ENCODE results near the gene ZAP70. TPM values are rescaled to one million over a fixed set of nuclear protein-coding genes. Genes with fewer than 3 reads are reported as not detected.

Gene ZAP70
- polyA plus RNA-seq, 2 donors = 3.9 to 5.0 TPM

DNA sequence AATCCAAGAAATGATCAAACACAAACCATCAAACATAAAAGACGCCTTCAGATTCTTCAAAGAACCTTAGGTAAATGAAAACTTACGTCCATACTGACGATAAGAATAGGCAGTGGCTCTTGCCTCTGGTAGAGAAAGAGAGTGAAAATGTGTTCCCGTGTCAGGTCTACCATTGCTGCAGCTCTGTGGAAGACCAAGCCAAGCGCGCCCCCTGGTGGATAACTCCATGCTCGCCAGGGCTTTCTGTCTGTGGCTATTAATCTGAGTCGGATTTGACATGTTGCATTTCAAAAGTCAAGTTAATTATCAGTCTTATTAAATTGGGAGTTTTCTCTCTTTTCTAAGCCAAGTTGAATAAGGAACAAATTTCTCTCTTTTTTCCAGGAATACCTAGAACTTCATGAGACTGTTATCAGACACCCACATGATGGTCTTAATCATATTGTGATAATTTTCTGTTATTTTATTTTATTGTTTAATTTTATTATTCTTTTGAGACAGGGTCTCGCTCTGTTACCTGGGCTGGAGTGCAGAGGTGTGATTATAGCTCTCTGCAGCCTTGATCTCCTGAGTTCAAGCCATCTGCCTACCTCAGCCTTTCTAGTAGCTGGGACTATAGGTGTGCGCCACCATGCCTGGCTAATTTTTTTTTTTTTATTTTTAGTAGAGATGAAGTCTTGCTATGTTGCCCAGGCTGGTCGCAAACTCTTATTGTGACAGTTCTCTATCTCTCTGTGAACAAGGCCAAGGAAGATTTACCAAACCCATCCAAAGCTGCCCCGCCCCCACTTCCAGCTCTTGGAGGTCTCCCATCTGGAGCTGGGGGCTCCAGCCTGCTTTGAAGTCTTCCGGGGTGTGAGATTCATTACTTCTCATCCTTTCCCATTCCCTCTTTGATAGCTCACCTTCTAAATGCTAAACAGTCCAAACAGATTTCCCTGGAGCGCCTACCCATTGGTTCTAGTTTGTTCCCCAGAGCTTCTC, 15.8 kb upstream of the ZAP70 start:
- no peak overlapping the region for H3K4me3 ChIP-seq (ENCODE audit: low read depth in 1 of 2, low read length in 2 of 2)
- no peak overlapping the region for H3K27ac ChIP-seq (ENCODE audit: low read depth in 2 of 2, low read length in 1 of 2)
- 28 to 29% methylated on average over 14 of the region's 14 CpGs for WGBS, 2 donors
- no peaks in the 10 kb centered on the region for H3K4me1 ChIP-seq (ENCODE audit: control insufficient read depth in 2 of 2, insufficient read depth in 2 of 2, low read length in 1 of 2)
- H3K27me3 ChIP-seq (ENCODE audit: control insufficient read depth in 1 of 2, insufficient read depth in 2 of 2, low read length in 2 of 2) = no peaks in the 10 kb centered on the region
- no peaks in the 10 kb centered on the region for H3K36me3 ChIP-seq (ENCODE audit: control insufficient read depth in 2 of 2, insufficient read depth in 2 of 2, low read length in 1 of 2)
- H3K9me3 ChIP-seq (ENCODE audit: control insufficient read depth in 2 of 2, insufficient read depth in 1 of 2, low read depth in 1 of 2, low read length in 1 of 2) = no peaks in the 10 kb centered on the region

DNA sequence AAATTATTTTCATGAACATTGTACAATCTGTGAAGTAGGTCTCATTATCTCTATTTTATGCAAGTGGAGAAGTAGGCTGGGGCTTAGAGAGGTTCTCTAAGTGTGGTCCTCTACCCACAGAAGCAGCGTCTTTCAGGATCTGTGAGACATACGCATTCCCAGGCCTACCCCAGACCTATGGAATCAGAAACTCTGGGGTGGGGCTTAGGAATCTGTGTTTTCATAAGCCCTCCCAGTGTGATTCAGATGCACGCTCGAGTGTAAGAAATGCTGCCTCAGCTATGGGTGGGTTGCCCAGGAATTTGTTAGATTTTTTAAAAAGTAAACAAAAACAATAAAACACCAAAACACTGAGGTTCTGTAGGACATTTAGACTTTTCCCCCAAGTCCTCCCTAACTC, 14.8 kb upstream of the ZAP70 start:
- H3K36me3 ChIP-seq (ENCODE audit: control insufficient read depth in 2 of 2, insufficient read depth in 2 of 2, low read length in 1 of 2) = no peaks in the 10 kb centered on the region
- H3K4me3 ChIP-seq (ENCODE audit: low read depth in 1 of 2, low read length in 2 of 2) = no peak overlapping the region
- no peaks in the 10 kb centered on the region for H3K27me3 ChIP-seq (ENCODE audit: control insufficient read depth in 1 of 2, insufficient read depth in 2 of 2, low read length in 2 of 2)
- 85 to 91% methylated on average over 4 of the region's 4 CpGs for WGBS, 2 donors
- H3K27ac ChIP-seq (ENCODE audit: low read depth in 2 of 2, low read length in 1 of 2) = no peak overlapping the region
- no peaks in the 10 kb centered on the region for H3K9me3 ChIP-seq (ENCODE audit: control insufficient read depth in 2 of 2, insufficient read depth in 1 of 2, low read depth in 1 of 2, low read length in 1 of 2)
- no peaks in the 10 kb centered on the region for H3K4me1 ChIP-seq (ENCODE audit: control insufficient read depth in 2 of 2, insufficient read depth in 2 of 2, low read length in 1 of 2)

DNA sequence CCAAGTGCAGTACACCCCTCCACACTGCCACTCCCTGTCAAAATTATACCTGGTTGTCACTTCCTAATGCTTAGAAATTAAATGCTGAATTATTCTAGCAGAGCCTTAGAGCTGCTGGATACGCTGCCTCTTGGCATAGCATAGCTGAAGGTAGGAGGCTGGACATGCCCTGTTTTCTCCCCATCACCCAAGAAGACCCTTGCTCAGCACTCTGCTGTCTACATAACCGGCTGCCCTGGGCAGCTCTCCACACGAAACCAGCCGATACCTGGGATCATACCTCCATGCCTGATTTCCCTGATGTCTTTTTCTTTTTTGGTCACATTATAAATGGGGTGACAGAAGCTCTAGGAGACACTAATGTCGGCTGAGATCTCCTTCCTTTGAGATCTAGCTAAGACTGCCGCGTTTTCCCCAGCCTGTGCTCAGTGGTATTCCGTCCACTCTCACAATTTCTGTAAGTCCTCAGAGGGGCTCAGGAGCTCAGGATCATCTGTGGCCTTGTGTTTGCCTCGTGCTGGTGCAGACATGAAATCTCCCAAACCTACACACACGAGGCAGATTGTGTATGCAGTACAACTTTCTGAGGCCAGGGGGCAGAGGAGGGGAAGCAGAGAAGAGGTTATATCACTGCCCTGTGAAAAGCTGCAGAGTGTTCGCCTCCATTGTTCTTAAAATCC, 13.5 kb upstream of the ZAP70 start:
- no peak overlapping the region for H3K27ac ChIP-seq (ENCODE audit: low read depth in 2 of 2, low read length in 1 of 2)
- H3K4me3 ChIP-seq (ENCODE audit: low read depth in 1 of 2, low read length in 2 of 2) = no peak overlapping the region
- no peaks in the 10 kb centered on the region for H3K36me3 ChIP-seq (ENCODE audit: control insufficient read depth in 2 of 2, insufficient read depth in 2 of 2, low read length in 1 of 2)
- H3K27me3 ChIP-seq (ENCODE audit: control insufficient read depth in 1 of 2, insufficient read depth in 2 of 2, low read length in 2 of 2) = no peaks in the 10 kb centered on the region
- WGBS, 2 donors = 60 to 66% methylated on average over 11 of the region's 11 CpGs
- no peaks in the 10 kb centered on the region for H3K4me1 ChIP-seq (ENCODE audit: control insufficient read depth in 2 of 2, insufficient read depth in 2 of 2, low read length in 1 of 2)
- no peaks in the 10 kb centered on the region for H3K9me3 ChIP-seq (ENCODE audit: control insufficient read depth in 2 of 2, insufficient read depth in 1 of 2, low read depth in 1 of 2, low read length in 1 of 2)

DNA sequence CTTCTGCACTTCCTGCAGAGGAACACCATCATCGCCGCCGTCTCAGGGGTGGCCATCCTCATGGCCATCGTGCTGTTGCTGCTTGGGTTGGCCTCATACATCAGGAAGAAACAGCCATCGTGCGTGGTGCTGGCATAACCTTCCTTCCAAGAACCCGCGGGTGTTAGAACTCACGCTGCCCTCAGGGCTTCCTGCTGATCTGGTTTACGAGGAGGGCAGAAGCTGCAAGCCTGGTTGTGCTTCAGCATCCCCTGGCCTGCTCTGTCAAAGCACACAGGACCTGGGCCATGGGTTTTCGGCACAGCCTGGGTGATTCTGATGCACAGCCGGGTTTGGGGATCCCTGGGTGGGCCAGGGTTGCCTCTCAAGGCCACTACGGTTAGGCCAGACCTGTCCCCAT, 12.2 kb upstream of the ZAP70 start:
- no peaks in the 10 kb centered on the region for H3K36me3 ChIP-seq (ENCODE audit: control insufficient read depth in 2 of 2, insufficient read depth in 2 of 2, low read length in 1 of 2)
- no peak overlapping the region for H3K27ac ChIP-seq (ENCODE audit: low read depth in 2 of 2, low read length in 1 of 2)
- no peak overlapping the region for H3K4me3 ChIP-seq (ENCODE audit: low read depth in 1 of 2, low read length in 2 of 2)
- no peaks in the 10 kb centered on the region for H3K9me3 ChIP-seq (ENCODE audit: control insufficient read depth in 2 of 2, insufficient read depth in 1 of 2, low read depth in 1 of 2, low read length in 1 of 2)
- no peaks in the 10 kb centered on the region for H3K27me3 ChIP-seq (ENCODE audit: control insufficient read depth in 1 of 2, insufficient read depth in 2 of 2, low read length in 2 of 2)
- WGBS, 2 donors = 77 to 86% methylated on average over 13 of the region's 13 CpGs
- no peaks in the 10 kb centered on the region for H3K4me1 ChIP-seq (ENCODE audit: control insufficient read depth in 2 of 2, insufficient read depth in 2 of 2, low read length in 1 of 2)

DNA sequence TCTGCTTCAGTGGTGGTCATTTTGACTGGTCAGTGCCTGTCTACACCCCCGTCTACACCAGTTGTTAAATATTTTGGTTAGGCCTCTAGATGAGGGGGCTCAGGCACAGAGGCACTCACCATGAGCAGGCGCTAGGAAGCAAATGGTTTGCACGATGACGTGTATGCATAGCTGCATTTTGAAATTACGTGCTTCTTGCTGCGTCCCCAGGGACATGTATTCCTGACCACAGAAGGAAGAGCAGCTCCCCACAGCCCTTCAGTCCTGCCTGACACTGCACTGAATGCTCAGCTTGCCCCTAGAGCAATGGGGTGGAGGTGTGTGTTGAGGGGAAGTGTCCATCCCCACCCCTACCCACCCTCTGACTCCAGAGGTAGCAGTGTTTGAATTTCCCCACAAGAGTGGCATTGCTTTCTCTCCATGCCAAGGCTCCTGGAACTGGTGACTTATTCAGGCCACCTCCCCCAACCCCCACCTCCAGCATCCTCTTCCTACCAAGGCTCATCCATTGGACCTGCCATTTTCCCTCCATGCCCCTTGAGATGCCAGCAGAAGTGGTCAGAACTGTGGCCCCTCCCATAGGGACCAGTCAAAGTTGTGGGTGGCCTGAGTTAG, 11.4 kb upstream of the ZAP70 start:
- H3K36me3 ChIP-seq (ENCODE audit: control insufficient read depth in 2 of 2, insufficient read depth in 2 of 2, low read length in 1 of 2) = no peaks in the 10 kb centered on the region
- H3K9me3 ChIP-seq (ENCODE audit: control insufficient read depth in 2 of 2, insufficient read depth in 1 of 2, low read depth in 1 of 2, low read length in 1 of 2) = no peaks in the 10 kb centered on the region
- H3K27me3 ChIP-seq (ENCODE audit: control insufficient read depth in 1 of 2, insufficient read depth in 2 of 2, low read length in 2 of 2) = no peaks in the 10 kb centered on the region
- H3K27ac ChIP-seq (ENCODE audit: low read depth in 2 of 2, low read length in 1 of 2) = no peak overlapping the region
- 86 to 89% methylated on average over 6 of the region's 6 CpGs for WGBS, 2 donors
- no peak overlapping the region for H3K4me3 ChIP-seq (ENCODE audit: low read depth in 1 of 2, low read length in 2 of 2)
- H3K4me1 ChIP-seq (ENCODE audit: control insufficient read depth in 2 of 2, insufficient read depth in 2 of 2, low read length in 1 of 2) = no peaks in the 10 kb centered on the region

DNA sequence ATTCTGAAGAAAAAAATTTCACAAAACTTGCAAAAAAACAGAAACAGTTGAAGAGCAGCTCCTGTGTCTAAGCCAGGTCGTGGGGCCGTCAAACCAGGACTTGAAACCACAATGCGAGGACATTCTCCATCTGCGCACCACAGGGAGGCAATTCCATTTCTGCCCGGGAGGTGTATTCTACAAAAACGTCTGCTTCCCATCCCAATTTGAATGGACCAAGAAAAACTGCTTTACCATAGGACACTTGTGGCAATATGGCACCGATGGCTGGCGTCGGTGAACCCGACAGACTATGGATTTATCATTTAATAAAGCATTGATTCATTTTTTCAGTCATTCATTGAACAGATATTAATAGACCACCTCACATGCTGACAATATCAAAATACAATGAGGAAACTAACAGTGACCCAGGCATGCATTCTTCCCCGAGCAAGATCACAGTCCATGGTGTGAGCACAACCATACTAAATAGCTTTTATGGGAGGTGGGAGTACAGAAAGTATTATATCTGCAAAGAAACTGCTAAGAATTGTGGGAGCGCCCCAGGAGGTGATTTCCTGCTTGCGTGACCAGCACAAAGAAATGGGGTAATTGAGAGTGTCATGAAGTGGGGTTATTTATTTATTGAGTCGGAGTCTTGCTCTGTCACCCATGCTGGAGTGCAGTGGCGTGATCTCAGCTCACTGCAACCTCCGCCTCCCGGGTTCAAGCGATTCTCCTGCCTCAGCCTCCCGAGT, 10.5 kb upstream of the ZAP70 start:
- Histone ChIP-seq H3K36me3 (ENCODE audit: control insufficient read depth in 2 of 2, insufficient read depth in 2 of 2, low read length in 1 of 2) (no peaks in the 10 kb centered on the region), H3K4me1 (ENCODE audit: control insufficient read depth in 2 of 2, insufficient read depth in 2 of 2, low read length in 1 of 2) (no peaks in the 10 kb centered on the region), H3K27me3 (ENCODE audit: control insufficient read depth in 1 of 2, insufficient read depth in 2 of 2, low read length in 2 of 2) (no peaks in the 10 kb centered on the region), H3K9me3 (ENCODE audit: control insufficient read depth in 2 of 2, insufficient read depth in 1 of 2, low read depth in 1 of 2, low read length in 1 of 2) (no peaks in the 10 kb centered on the region), H3K4me3 (ENCODE audit: low read depth in 1 of 2, low read length in 2 of 2) (no peak overlapping the region), H3K27ac (ENCODE audit: low read depth in 2 of 2, low read length in 1 of 2) (no peak overlapping the region)
- 90 to 93% methylated on average over 17 to 19 of the region's 19 CpGs for WGBS, 2 donors

DNA sequence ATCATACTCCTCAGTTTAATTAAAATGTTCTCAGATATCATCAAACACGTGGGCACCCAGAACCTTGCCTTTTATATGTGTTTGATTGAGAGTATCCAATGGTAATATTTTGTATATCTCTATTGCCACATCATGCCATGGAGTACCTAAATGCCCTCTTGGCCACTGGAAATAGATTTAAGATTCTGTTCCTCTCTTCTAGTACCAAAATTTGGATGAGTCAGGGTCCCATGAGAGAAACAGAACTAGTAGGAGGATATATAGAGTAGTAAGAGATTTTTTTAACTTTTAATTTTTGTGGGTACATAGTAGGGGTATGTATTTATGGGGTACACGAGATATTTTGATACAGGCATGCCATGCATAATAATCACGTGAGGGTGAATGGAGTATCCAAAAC, 9.6 kb upstream of the ZAP70 start:
- Histone ChIP-seq H3K36me3 (ENCODE audit: control insufficient read depth in 2 of 2, insufficient read depth in 2 of 2, low read length in 1 of 2) (no peaks in the 10 kb centered on the region), H3K4me3 (ENCODE audit: low read depth in 1 of 2, low read length in 2 of 2) (no peak overlapping the region), H3K9me3 (ENCODE audit: control insufficient read depth in 2 of 2, insufficient read depth in 1 of 2, low read depth in 1 of 2, low read length in 1 of 2) (no peaks in the 10 kb centered on the region), H3K27me3 (ENCODE audit: control insufficient read depth in 1 of 2, insufficient read depth in 2 of 2, low read length in 2 of 2) (no peaks in the 10 kb centered on the region), H3K27ac (ENCODE audit: low read depth in 2 of 2, low read length in 1 of 2) (no peak overlapping the region), H3K4me1 (ENCODE audit: control insufficient read depth in 2 of 2, insufficient read depth in 2 of 2, low read length in 1 of 2) (no peaks in the 10 kb centered on the region)
- 69 to 79% methylated on average over 3 of the region's 3 CpGs for WGBS, 2 donors

DNA sequence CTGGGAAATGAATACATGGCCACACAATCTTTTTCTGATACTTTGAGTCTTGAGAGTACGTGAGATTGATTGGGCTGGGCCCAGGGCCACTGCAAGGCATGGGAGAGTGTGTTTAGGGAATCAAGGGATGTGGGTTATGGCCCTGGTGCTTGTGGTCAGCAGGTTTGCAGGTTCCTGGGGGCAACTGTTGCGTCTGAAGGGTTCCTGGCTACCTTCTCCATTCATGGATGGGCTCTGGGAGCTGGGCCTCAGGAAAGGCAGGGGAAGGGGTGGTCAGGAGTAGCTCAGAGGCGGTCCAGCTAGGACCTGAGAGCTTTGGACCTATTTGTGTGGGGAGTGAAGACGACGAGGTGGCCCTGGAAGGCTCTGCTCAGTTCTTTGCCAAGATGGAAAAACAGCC, 8.4 kb upstream of the ZAP70 start:
- Histone ChIP-seq H3K4me3 (ENCODE audit: low read depth in 1 of 2, low read length in 2 of 2) (no peak overlapping the region), H3K27me3 (ENCODE audit: control insufficient read depth in 1 of 2, insufficient read depth in 2 of 2, low read length in 2 of 2) (no peaks in the 10 kb centered on the region), H3K36me3 (ENCODE audit: control insufficient read depth in 2 of 2, insufficient read depth in 2 of 2, low read length in 1 of 2) (no peaks in the 10 kb centered on the region), H3K9me3 (ENCODE audit: control insufficient read depth in 2 of 2, insufficient read depth in 1 of 2, low read depth in 1 of 2, low read length in 1 of 2) (no peaks in the 10 kb centered on the region), H3K4me1 (ENCODE audit: control insufficient read depth in 2 of 2, insufficient read depth in 2 of 2, low read length in 1 of 2) (no peaks in the 10 kb centered on the region), H3K27ac (ENCODE audit: low read depth in 2 of 2, low read length in 1 of 2) (no peak overlapping the region)
- 92 to 93% methylated on average over 5 of the region's 5 CpGs for WGBS, 2 donors

DNA sequence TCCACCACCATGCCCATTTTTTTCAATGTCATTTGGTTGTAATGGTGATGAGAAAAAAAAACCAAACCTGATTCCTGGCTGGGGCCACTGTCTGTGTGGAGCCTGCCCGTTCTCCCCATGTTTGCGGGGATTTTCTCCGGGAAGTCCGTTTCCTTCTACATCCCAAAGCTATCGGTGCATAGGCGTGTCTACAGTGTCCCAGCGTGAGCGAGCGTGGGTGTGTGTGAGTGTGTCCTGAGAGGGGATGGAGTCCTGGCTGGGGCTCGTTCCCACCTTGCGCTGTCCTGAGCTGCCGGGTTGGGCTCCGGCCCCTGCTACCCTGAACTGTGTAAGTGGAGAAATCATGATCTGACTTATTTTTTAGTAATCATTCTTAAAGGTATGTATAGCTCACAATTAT, 7.3 kb upstream of the ZAP70 start:
- Histone ChIP-seq H3K36me3 (ENCODE audit: control insufficient read depth in 2 of 2, insufficient read depth in 2 of 2, low read length in 1 of 2) (no peaks in the 10 kb centered on the region), H3K4me3 (ENCODE audit: low read depth in 1 of 2, low read length in 2 of 2) (no peak overlapping the region), H3K27me3 (ENCODE audit: control insufficient read depth in 1 of 2, insufficient read depth in 2 of 2, low read length in 2 of 2) (no peaks in the 10 kb centered on the region), H3K9me3 (ENCODE audit: control insufficient read depth in 2 of 2, insufficient read depth in 1 of 2, low read depth in 1 of 2, low read length in 1 of 2) (no peaks in the 10 kb centered on the region), H3K27ac (ENCODE audit: low read depth in 2 of 2, low read length in 1 of 2) (no peak overlapping the region), H3K4me1 (ENCODE audit: control insufficient read depth in 2 of 2, insufficient read depth in 2 of 2, low read length in 1 of 2) (no peaks in the 10 kb centered on the region)
- WGBS, 2 donors = 94 to 97% methylated on average over 13 of the region's 13 CpGs
